SIG-M5 (cell line): ENCODE results near the gene CENPC.
"Not testable (repeated sequence)": the region's sequence is repeated elsewhere in the genome, so short reads cannot be mapped to it uniquely, and the experiment has no call there.

Experiments used
- DNase-seq: peaks from one replicate; lab custom pipeline; 2025; lab: John Stamatoyannopoulos, UW

CENPC gene

DNA sequence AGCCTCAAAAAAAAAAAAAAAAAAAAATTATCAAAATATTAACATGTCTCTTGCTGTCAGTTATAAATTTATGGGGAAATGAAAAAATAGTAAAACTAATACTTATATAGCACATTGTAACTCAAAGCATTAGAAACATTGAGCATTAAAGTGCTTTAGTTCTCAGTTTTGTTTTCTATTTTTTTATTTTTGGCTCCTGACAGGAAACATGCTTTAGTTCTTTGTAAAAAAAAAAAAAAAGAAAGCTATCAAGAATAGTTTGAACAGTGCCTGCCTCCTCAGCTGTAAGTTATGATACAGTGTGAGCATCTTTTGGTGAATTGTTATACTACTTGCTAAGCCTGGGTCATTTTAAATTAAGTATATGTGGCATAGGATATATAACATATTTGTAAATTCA, 5.1 kb upstream of the CENPC start:
- DNase-seq, result no peak

DNA sequence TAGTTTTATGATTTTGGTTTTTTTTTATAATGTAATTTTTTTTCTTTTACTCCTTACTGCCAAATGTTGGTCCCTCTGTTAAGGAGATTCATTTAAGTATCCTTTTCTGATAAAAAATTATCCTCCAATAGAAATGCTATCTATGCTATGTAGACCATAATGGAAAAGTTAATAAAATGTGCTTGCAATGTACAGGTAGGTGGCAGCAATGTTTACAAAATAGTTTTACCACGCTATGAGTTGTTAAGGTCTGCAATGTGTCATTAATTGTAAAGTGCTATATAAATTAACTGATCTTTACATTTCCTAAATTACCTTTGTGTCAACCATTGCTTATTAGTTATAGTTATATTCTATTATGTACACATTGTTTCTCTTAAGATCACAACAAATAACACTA, 3.8 kb upstream of the CENPC start:
- DNase-seq, result no peak

DNA sequence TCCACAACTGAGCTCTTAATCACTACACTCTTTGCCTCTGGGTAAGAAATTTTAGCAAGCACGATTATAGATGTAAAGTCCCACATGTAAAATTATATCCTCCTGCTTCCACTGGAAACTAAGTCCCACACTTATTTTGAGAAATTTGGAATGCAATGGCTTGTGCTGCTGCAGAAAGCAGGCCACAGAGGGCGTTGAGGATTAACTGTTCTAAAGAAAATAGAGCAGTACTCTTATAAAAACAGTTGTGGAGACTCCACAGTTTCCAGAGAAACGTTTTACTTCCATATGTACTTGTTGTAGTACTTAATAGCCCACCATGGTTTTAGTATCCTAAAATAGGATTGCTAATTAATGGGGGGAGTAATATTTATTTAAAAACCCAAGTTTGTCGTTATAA, 1.7 kb upstream of the CENPC start:
- DNase-seq, result no peak

DNA sequence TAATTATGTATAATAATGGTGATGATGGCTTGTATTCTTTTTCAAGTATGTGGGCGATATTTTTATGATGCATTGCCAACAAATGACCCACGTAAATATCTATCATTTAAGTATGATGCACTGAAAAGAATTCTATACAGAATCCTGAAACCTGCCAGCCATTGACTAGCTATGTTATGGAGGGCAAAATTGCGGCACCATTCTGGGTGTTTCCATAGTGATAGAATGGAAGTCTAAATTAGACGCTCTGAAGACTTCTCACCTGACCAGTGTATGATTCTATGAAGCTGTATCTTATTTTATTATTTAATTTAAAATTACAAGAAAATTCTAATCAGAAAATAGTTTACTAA, 677 bp upstream of the CENPC start:
- DNase-seq, result no peak

DNA sequence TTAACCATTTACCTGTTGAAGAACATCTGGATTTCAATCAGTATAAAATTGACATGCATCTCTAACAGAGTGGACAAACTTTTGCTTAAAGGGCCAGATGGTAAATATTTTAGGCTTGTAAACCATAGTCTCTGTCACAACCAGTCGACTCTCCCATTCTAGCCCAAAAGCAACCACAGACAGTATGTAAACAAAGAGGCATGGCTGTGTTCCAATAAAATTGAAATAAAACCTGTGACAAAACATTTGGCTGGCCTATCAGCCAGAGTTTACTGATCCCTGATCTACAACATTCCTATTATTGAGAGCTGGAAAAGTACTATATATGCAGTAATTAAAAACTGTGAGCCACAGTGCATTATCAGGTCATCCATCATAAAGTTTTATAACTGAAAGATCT, 3.2 kb downstream of the CENPC start:
- DNase-seq, result no peak

DNA sequence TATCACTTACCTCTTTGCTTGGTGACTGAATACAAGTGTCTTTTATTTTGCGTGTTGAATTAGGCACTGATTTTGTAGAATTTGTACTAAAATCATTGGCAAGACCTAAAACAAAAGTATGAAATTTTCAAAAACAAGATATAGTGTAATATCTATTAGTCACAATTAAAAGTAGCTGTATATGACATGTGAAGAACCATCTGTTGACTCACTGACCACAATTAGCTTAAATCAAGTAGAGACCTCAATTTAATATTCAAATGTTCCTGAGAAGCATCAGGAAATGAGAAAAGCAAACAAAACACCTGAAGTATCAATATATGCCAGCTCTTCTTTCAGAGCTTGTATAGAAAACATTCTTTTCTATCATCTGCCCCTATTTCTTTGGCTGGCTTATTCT, 5.5 kb downstream of the CENPC start:
- DNase-seq, result no peak

DNA sequence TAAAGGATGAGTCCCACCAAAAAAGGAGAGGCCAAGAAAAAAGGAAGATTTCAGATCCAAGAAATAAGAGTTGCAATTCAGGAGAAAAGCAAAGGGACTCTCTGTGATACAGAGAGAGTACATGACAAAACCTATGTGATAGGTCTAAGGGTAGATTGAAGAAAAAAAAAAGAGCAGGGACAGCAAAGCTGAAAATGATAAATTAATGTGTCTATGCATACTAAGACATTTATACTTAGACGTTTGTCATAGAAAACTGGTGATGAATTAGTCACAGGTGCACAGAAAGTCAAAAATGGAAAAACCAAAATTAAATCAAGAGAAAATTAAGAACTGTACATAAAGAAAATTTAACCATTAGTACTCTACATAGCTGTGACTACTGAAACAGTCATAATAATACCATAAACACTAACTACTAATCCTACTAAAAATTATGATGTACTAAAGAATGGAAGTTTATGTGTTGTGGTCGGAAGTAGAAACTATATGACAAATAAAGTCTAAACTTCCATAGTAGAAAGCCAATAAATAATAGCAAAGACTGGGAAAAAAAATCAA, 9.9 kb downstream of the CENPC start:
- DNase-seq, result no peak

DNA sequence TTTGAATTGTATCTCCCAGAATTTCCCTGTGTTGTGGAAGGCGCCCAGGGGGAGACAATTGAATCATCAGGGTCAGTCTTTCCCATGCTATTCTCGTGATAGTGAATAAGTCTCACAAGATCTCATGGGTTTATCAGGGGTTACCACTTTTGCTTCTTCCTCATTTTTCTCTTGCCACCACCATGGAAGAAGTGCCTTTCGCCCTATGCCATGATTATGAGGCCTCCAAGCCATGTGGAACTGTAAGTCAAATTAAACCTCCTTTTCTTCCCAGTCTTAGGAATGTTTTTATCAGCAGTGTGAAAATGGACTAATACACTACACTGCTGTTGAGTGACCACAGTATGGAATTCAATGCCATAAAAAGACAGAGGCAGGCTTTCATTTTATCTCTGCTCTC, 12.2 kb downstream of the CENPC start:
- DNase-seq, result no peak

DNA sequence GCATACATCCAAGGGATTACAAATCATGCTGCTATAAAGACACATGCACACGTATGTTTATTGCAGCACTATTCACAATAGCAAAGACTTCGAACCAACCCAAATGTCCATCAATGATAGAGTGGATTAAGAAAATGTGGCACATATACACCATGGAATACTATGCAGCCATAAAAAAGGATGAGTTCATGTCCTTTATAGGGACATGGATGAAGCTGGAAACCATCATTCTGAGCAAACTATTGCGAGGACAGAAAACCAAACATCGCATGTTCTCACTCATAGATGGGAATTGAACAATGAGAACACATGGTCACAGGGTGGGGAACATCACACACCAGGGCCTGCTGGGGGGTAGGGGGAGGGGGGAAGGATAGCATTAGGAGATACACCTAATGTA, 12.9 kb downstream of the CENPC start:
- not testable (repeated sequence) for DNase-seq

DNA sequence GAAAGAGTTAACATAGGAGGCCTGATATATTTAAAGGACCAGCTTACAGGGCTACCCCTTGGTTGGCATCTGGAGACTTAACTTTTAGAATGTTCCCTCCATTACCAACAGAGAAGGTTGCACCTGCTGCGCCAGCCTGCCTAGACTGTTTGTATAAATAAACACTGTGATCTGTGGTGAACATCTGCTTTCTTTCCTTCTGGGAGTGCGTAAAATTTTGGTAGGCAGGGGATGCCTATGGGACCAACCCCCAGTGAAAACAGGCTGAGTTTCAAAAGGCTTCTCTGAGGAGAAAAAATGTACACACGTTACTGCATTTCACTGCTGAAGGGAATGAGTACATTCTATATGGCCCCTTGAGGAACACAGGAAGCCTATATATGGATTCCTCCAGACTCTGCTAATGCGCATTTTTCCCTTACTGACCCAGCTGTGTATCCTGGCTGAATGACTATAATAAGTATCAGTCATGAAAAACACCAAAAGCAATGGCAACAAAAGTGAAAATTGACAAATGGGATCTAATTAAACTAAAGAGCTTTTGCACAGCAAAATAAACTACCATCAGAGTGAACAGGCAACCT, 13.8 kb downstream of the CENPC start:
- DNase-seq, result no peak

DNA sequence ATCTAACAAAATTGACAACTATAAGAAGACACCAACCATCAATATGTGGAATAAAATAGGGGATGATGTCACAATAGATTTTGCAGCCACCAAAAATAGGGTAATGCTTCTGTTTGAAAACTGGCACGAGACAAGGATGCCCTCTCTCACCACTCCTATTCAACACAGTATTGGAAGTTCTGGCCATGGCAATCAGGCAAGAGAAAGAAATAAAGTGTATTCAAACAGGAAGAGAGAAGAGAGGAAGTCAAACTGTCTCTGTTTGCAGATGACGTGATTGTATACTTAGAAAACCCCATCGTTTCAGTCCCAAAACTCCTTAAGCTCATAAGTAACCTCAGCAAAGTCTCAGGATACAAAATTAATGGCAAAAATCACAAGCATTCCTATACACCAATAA, 21.2 kb downstream of the CENPC start:
- DNase-seq, result not testable (repeated sequence)

DNA sequence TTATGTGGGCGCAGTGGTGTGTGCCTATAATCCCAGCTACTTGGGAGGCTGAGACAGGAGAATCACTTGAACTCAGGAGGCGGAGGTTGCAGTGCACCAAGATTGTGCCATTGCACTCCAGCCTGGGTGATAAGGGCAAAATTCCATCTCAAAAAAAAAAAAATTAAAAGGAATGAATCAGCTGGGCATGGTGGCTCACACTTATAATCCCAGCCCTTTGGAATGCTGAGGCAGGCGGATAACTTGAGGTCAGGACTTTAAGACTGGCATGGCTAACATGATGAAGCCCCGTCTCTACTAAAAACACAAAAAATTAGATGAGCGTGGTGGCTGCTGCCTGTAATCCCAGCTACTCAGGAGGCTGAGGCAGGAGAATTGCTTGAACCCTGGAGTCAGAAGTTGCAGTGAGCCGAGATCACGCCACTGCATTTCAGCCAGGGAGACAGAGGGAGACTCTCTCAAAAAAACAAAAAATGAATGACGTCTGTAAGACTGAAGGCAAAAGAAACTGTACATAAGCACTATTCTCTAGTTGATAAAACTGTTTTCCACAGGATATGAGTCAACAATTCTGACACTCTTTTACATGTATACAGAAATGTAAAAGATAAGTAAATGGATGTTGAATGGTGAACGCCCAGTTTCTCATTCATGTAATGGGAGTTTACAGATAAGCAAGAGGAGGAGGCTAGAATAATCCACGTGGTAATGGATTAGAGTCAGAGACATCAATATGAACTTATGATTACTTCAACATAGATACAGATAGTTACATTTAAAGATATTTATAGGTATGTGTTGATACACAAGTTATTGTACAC, 22.2 kb downstream of the CENPC start:
- no peak for DNase-seq

DNA sequence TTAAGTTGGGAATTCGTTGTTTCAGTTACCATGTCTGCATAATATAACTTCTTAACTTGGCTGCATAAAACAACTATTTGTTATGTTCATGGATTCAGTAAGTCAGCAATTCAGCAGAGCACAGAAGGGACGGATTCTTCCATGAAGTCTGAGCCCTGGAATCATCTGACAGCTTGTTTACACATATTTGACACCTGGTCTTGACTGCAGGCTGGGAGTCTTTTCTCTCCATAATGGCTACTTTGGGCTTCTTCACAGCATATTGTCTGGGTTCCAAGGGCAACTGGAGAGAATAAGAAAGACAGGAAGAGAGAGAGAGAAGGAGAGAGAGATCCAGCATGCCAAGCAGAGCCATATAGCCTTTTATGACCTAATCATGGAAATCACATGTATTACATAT, 23.1 kb downstream of the CENPC start:
- DNase-seq, result no peak

DNA sequence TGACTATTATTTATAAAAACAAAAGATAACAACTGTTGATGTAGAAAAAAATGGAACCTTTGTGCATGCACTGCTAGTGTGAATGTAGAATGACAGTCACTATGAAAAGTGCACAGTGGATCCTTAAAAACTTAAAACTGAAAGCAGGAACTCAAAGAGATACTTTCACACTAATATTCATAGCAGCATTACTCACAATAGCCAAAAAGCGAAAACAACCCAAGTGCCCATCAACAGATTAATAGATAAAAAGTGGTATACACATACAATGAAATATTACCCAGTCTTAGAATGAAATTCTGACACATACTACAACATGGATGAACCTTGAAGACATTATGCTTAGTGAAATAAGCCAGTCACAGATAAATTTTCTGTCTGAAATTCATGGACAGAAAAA, 23.8 kb downstream of the CENPC start:
- no peak for DNase-seq

DNA sequence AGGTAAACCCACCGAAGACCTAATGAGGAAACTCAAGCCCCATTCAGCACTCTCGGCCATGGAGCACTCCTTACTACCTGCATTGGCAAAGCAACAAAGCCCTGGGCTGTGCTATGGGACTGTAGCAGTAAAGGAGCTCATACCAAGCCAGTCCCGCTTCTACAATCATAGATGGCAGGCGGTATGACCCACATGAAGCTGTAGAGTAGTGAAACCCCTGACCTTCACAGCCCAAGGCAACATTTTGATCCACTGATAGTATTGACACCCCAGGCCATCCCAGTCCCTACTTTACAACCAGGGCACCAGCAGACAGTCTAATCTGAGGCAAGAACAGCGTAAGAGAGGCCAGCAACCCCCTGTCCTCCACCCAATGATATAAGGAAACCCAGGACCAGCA, 25.2 kb downstream of the CENPC start:
- no peak for DNase-seq

DNA sequence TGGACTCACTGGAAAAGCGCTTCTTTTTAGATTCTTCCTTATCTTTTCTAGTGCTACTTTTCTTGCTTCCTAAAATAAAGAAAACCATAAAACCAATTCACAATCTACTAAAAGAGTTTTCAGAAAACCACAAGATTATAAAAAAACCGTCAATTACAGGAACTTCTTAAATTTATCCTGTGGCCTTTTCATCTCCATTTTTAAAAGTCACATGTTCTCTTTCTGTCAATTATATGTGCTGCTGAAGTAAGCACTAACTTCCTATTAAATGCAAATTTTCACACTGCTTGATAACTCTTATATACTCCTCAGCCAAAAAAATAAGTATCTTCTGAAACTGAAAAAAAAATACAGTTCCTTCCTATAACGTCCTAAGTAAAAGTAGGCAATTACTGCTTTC, 32.8 kb downstream of the CENPC start:
- no peak for DNase-seq

DNA sequence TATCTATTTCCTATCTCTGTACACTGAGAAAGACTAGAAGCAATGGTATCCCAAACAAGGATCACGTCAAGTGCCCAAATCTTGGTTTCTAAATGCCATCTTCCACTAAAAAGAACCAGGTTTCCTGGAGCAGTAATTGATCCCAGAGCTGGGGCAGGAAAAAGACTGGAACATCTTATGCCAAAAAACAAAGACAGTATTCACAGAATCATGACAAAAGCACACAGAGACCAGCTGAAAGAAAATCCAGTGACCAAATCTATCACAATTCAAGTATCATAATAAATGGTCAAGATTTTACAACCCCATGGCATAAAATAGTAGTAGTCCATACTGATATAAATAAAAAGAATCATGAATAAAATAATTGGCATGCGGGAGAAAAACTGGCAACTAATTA, 44.9 kb downstream of the CENPC start:
- no peak for DNase-seq

DNA sequence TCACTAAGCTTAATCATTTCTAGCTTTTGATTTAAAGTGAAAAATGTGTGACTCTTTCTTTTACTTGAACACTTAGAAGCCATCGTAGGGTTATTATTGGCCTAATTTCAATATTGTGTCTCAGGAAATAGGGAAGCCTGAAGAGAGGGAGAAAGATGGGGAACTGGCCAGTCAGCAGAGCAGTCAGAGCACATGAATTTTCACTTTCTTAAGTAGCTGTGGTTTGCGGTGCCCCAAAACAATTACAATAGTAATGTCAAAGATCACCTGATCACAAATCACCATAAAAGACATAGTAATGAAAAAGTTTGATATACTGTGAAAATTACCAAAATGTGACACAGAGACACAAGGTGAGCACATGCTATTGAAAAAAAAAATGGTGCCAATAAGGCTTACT, 45.5 kb downstream of the CENPC start:
- DNase-seq, result no peak

DNA sequence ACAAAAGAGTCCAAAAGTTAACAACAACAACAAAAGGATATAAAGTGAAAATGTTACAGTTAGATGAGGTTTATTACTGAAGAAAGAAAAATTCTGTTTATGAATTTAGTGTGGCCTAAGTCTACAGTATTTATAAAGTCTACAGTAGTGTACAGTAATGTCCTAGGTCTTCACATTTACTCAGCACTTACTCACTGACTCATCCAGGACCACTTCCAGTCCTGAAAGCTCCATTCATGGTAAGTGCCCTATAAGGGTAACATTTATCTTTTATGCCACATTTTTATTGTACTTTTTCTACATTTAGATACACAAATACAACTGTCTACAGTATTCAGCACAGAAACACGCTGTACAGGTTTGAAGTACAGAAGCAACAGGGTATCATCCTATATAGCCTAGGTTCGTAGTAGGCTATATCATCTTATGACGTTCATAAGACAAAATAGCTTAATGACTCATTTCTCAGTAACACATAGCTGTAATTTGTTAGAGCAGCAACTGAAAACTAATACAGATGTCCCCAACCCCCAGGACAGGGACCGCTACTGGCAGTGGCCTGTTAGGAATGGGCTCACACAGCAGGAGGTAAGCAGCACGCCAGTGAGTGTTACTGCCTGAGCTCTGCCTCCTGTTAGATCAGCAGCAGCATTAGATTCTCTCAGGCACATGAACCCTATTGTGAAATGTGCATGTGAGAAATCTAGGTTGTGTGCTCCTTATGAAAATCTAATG, 61.3 kb downstream of the CENPC start:
- no peak for DNase-seq

DNA sequence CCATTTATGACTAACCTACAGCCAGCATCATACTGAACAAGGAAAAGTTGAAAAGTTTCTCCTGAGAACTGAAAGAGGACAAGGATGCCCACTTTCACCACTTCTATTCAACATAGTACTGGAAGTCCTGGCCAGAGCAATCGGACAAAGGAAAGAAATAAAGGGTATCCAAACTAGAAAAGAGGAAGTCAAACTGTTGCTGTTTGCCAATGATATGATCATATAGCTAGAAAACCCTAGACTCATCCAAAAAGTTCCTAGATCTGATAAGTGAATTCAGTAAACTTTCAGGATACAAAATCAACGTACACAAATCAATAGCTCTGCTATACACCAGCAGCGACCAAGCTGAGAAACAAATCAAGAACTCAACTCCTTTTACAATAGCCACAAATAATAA, 64.5 kb downstream of the CENPC start:
- no peak for DNase-seq

DNA sequence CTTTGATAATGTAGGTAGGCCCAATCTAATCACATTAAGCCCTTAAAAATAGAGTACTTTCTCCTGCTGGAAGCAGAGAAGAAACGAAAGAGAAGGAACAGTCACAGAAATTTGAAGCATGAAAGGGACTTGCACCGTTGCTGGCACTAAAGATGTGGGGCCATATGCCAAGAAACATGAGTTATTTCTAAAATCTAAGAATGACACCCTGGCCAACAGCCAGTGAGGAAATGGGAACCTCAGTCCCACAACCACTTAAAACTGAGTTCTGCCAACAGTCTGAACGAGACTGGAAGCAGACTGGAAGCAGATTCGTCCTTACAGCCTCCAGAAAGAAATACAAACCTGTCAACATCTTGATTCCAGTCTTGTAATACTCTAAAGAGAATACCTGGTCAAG, 70.1 kb downstream of the CENPC start:
- DNase-seq, result no peak

DNA sequence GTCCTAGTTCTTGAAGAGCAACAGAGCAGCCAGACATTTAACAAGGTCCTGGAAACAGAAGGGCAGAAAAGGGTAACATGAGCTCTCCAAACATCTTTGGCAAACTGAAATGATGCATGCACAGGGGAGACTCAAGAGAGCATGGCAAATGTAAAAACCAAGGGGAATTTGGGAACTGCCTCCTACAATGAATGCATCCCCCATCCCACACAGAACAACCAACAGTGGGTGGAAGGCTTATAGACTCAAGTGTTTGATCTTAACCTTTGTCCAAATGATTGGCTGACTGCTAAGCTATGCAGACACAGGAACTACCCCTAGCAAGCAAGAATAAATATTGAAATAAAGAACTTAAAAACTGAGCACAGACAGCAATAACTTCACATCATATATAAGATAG, 74.4 kb downstream of the CENPC start:
- no peak for DNase-seq

DNA sequence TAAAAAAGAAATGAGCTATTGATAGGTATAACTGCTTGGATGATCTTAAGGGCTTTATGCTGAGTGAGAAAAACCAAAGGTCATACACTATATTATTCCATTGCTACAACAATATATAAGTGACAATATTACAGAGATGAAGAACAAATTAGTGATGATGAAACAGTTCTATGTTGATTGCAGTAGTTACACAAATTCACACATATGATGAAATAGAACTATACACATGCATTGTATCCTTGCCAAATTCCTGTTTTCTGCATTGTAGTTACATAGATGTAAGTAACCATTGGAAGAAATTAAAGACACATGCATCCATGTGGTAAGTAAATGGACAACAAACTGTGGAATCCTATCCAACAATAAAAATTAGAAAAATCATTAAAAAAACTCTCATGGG, 76.5 kb downstream of the CENPC start:
- no peak for DNase-seq
